ENCODE data around the gene CDH23.

CDH23 gene

DNA sequence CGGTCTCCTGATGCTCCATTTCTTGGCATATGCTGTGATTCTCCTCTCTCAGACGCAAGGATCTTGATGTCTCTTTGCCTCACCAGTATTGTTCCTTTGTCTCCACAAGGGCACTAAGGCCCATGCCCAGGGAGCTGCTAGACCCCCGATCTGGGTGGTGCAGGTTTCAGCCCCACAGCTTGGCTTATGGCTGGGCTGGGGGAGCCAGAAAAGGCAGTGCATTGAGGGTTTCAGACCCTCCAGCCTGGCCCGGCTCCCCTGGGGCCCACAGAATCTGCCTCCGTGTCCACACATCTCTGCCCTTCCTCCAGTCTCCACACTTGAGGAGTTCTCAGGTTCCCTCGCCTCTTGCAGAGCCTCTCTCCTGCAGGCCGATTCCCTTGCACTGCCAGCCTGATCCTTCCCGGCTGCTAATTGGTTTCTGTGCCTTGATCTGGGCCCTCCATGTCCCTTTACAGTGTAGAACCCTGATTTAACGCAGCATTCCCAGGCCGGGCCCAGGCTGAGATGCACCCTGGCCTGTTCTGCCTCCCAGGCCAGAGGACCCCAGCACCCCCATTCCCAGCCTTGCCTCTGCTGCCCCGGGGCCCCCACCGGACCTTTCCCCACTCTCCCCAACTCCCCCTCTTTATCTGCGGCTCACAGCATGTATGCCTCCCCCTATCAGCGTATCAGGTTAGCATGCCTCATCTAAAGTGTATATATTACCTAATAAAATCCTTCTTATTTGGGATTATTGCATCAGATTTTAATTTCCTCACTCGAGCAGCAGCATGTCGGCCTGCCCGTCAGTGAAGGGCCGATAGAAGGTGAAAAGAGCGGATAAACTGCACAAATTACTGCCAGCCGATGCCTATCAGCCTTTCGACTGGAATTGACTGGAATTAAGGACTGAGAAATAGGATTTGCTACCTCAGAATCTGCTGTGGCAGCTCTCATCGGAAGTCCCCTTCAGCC is 177.1 kb downstream of the CDH23 start:
- H3K4me1 ChIP-seq (ENCODE audit: insufficient read depth, low read length, poor library complexity, severe bottlenecking): no peaks in the 10 kb centered on the region
- H3K36me3 ChIP-seq (ENCODE audit: insufficient read depth, low read length): no peaks in the 10 kb centered on the region
- no peaks in the 10 kb centered on the region for H3K79me2 ChIP-seq (ENCODE audit: insufficient read depth, low read length)
- H3K27me3 ChIP-seq (ENCODE audit: insufficient read depth, low read length, poor library complexity, severe bottlenecking): no peaks in the 10 kb centered on the region
- no peaks in the 10 kb centered on the region for H3K9me2 ChIP-seq (replicated peaks; ENCODE audit: low read depth, low read length)
- TF ChIP-seq, protein P1, sequence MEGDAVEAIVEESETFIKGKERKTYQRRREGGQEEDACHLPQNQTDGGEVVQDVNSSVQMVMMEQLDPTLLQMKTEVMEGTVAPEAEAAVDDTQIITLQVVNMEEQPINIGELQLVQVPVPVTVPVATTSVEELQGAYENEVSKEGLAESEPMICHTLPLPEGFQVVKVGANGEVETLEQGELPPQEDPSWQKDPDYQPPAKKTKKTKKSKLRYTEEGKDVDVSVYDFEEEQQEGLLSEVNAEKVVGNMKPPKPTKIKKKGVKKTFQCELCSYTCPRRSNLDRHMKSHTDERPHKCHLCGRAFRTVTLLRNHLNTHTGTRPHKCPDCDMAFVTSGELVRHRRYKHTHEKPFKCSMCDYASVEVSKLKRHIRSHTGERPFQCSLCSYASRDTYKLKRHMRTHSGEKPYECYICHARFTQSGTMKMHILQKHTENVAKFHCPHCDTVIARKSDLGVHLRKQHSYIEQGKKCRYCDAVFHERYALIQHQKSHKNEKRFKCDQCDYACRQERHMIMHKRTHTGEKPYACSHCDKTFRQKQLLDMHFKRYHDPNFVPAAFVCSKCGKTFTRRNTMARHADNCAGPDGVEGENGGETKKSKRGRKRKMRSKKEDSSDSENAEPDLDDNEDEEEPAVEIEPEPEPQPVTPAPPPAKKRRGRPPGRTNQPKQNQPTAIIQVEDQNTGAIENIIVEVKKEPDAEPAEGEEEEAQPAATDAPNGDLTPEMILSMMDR (conservative IDR thresholded peaks at IDR 0.05; ENCODE audit: low read length): no peak
- no peak for TF ChIP-seq EZH2phosphoT487 (IDR thresholded peaks at IDR 0.05; ENCODE audit: borderline replicate concordance)
- no peaks in the 10 kb centered on the region for H3F3A ChIP-seq (ENCODE audit: low read depth)
- H3K9ac ChIP-seq (ENCODE audit: low read depth, low read length, poor library complexity, severe bottlenecking): no peak overlapping the region
- H3K9me3 ChIP-seq (ENCODE audit: insufficient read depth, low read depth, low read length): no peaks in the 10 kb centered on the region
- H3K4me2 ChIP-seq (ENCODE audit: low read depth, low read length, poor library complexity, severe bottlenecking): no peak overlapping the region
- no peak overlapping the region for H3K4me3 ChIP-seq (ENCODE audit: low read length, poor library complexity, severe bottlenecking)
- H4K20me1 ChIP-seq (ENCODE audit: insufficient read depth, low read length, poor library complexity, severe bottlenecking): no peaks in the 10 kb centered on the region
- no peak overlapping the region for H2AFZ ChIP-seq (ENCODE audit: low read length)

DNA sequence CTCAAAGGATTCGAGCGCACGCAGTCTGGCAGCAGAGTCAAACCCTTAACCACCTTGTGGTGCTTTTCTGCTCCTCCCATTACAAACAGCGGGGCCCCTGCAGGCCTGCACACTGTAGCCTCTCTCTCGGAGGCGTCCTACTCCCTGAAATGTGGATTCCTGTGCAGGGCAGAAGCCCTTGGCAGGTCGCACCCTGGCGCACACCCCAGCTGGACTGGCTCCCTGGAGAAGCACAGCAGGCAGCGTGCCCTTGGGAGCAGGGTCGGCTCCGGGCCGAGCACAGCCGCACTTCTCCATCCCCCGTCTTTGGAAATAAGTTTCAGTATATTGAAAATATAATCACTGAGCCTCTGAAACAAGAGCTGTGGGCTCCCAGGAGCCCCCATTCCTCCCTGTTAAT is 178.7 kb downstream of the CDH23 start:
- Histone ChIP-seq H3K4me1 (ENCODE audit: insufficient read depth, low read length, poor library complexity, severe bottlenecking) (no peaks in the 10 kb centered on the region), H3K4me2 (ENCODE audit: low read depth, low read length, poor library complexity, severe bottlenecking) (no peak overlapping the region), H3K4me3 (ENCODE audit: low read length, poor library complexity, severe bottlenecking) (no peak overlapping the region), H3K9me2 (replicated peaks; ENCODE audit: low read depth, low read length) (no peaks in the 10 kb centered on the region), H3K9me3 (ENCODE audit: insufficient read depth, low read depth, low read length) (no peaks in the 10 kb centered on the region), H3F3A (ENCODE audit: low read depth) (no peaks in the 10 kb centered on the region), H3K9ac (ENCODE audit: low read depth, low read length, poor library complexity, severe bottlenecking) (no peak overlapping the region), H4K20me1 (ENCODE audit: insufficient read depth, low read length, poor library complexity, severe bottlenecking) (no peaks in the 10 kb centered on the region), H3K27me3 (ENCODE audit: insufficient read depth, low read length, poor library complexity, severe bottlenecking) (no peaks in the 10 kb centered on the region), H3K79me2 (ENCODE audit: insufficient read depth, low read length) (no peaks in the 10 kb centered on the region), H3K36me3 (ENCODE audit: insufficient read depth, low read length) (no peaks in the 10 kb centered on the region), H2AFZ (ENCODE audit: low read length) (no peak overlapping the region)
- TF ChIP-seq, protein P1 (conservative IDR thresholded peaks at IDR 0.05; ENCODE audit: low read length): no peak
- TF ChIP-seq EZH2phosphoT487 (IDR thresholded peaks at IDR 0.05; ENCODE audit: borderline replicate concordance): no peak

DNA sequence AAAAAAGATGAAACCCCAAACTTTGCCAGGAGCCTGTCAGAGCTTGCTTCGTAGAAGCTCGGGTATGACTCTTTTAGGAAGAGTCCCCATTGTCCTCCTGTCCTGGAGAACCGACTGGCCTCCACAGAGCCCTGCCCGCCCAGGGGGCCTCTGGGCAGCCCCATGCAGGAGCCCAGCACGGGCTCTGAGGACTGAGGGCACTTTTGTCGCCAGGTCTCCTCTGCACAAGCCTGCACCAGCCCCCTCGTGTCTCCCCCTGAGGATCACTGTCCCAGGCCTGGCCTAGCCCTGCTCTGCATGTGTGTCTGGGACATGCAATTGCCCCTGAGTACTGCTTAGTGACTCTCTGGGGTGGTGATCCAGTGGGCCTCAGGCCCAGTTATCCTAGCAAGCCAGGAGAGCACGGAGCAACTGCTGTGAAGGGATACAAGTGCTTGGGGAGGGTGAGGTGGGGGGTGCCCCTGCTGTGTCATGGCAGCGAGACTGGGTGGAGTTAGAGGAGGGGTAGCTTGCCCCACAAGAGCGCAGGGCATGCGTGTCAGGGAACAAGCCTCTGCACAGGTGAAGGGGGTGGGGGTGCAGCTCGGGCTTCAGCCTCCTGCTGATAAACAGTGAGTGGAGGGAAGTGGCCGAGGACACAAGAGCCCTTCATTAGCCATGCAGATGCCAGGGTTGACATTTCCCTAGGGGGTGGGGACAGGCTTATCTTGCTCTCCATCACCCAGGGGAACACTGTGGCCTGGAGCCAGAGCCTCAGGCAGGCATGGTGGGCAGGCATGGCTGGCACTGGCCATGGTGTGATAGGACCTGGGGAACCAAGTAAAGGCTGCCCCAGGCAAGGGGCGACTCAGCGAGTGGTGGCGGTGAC is 179.4 kb downstream of the CDH23 start:
- no peaks in the 10 kb centered on the region for H3K27me3 ChIP-seq (ENCODE audit: insufficient read depth, low read length, poor library complexity, severe bottlenecking)

More for the DNA sequence above, 179.4 kb downstream of the CDH23 start:
- Histone ChIP-seq H3K4me3 (ENCODE audit: low read length, poor library complexity, severe bottlenecking) (no peak overlapping the region), H3K36me3 (ENCODE audit: insufficient read depth, low read length) (no peaks in the 10 kb centered on the region), H3K4me2 (ENCODE audit: low read depth, low read length, poor library complexity, severe bottlenecking) (no peak overlapping the region), H4K20me1 (ENCODE audit: insufficient read depth, low read length, poor library complexity, severe bottlenecking) (no peaks in the 10 kb centered on the region), H2AFZ (ENCODE audit: low read length) (no peak overlapping the region), H3F3A (ENCODE audit: low read depth) (no peaks in the 10 kb centered on the region), H3K4me1 (ENCODE audit: insufficient read depth, low read length, poor library complexity, severe bottlenecking) (no peaks in the 10 kb centered on the region), H3K79me2 (ENCODE audit: insufficient read depth, low read length) (no peaks in the 10 kb centered on the region), H3K9ac (ENCODE audit: low read depth, low read length, poor library complexity, severe bottlenecking) (no peak overlapping the region), H3K9me2 (replicated peaks; ENCODE audit: low read depth, low read length) (no peaks in the 10 kb centered on the region), H3K9me3 (ENCODE audit: insufficient read depth, low read depth, low read length) (no peaks in the 10 kb centered on the region)
- TF ChIP-seq, protein P1 (conservative IDR thresholded peaks at IDR 0.05; ENCODE audit: low read length): no peak
- TF ChIP-seq EZH2phosphoT487 (IDR thresholded peaks at IDR 0.05; ENCODE audit: borderline replicate concordance): no peak

All from Loucy (cell line).